H1 (cell line): ENCODE measurements around the gene CRABP1. TPM values are rescaled to one million over a fixed set of nuclear protein-coding genes. Genes with fewer than 3 reads are reported as not detected.

ENCODE experiments used
- CTCF ChIA-PET: fragments of 300-600 bp; sonication (Branson Sonifier 250); formaldehyde crosslinking; loops from one replicate; lab custom pipeline; 2021; ENCODE audit not compliant: partially characterized antibody; lab: Charles Lee
- POLR2A ChIA-PET: fragments of 300-600 bp; sonication (Branson Sonifier 250); formaldehyde crosslinking; loops from one replicate; lab custom pipeline; 2021; ENCODE audit warnings: inconsistent platforms; ENCODE audit not compliant: partially characterized antibody; lab: Charles Lee
- DNase-seq, 2 experiments: peaks; one replicate each; pipeline versions ENCODE4 v3.0.0 to v3.0.0-alpha.2; 2010 to 2022; ENCODE audit warnings: low spot score in 2 of 2, low read depth in 1 of 2, mixed read lengths in 1 of 2
- FAIRE-seq: peaks from 2 replicates; lab custom pipeline; 2011; peaks lifted over from hg19 to GRCh38; lab: Jason Lieb, UNC
- H2AFZ ChIP-seq: 2 replicates; pipeline ENCODE4 v1.8.1; 2012; ENCODE audit warnings: low read length, inconsistent platforms
- H2AK5ac ChIP-seq: 2 replicates; pipeline ENCODE4 v1.6.1; 2013; ENCODE audit warnings: low read depth, low read length
- H2BK120ac ChIP-seq: replicated peaks from 2 replicates; pipeline ENCODE3; 2013; ENCODE audit warnings: low read depth, low read length, inconsistent platforms
- H2BK12ac ChIP-seq: 2 replicates; pipeline ENCODE4 v1.6.1; 2013; ENCODE audit warnings: low read depth, low read length
- H2BK15ac ChIP-seq: 2 replicates; pipeline ENCODE4 v1.6.1; 2013; ENCODE audit warnings: low read length
- H2BK20ac ChIP-seq: 2 replicates; pipeline ENCODE4 v1.6.1; 2013; ENCODE audit warnings: low read length
- H2BK5ac ChIP-seq: 2 replicates; pipeline ENCODE4 v1.6.1; 2013; ENCODE audit warnings: low read depth, low read length
- H3K14ac ChIP-seq: 2 replicates; pipeline ENCODE4 v1.6.1; 2013; ENCODE audit warnings: inconsistent platforms; ENCODE audit not compliant: insufficient read length
- H3K18ac ChIP-seq: 2 replicates; pipeline ENCODE4 v1.6.1; 2013; ENCODE audit warnings: low read length; ENCODE audit errors: extremely low read depth
- H3K23ac ChIP-seq: 2 replicates; pipeline ENCODE4 v1.6.1; 2013; ENCODE audit warnings: inconsistent platforms; ENCODE audit not compliant: insufficient read length
- H3K23me2 ChIP-seq: 2 replicates; pipeline ENCODE4 v1.6.1; 2013; ENCODE audit warnings: low read depth, low read length
- H3K27ac ChIP-seq: 2 replicates; pipeline ENCODE4 v1.6.1; 2011; ENCODE audit warnings: low read depth, low read length, inconsistent platforms
- H3K27me3 ChIP-seq, 4 experiments: replicated peaks in 1 of 4; 1 replicate in 1 of 4; 2 replicates in 3 of 4; pipeline versions ENCODE4 v1.6.1 to v1.8.1; 2011 to 2013; ENCODE audit warnings: low read length in 3 of 4, mild to moderate bottlenecking in 3 of 4, inconsistent platforms in 2 of 4, mixed read lengths in 2 of 4, moderate library complexity in 1 of 4; ENCODE audit not compliant: control insufficient read depth in 3 of 4, insufficient read depth in 3 of 4; ENCODE audit errors: extremely low read depth in 1 of 4
- H3K36me3 ChIP-seq, 4 experiments: 2 replicates each; pipeline versions ENCODE4 v1.6.1 to v1.8.1; 2011 to 2013; ENCODE audit warnings: mild to moderate bottlenecking in 4 of 4, low read length in 3 of 4, moderate library complexity in 2 of 4, control low read depth in 1 of 4, inconsistent platforms in 1 of 4; ENCODE audit not compliant: insufficient read depth in 4 of 4, control insufficient read depth in 2 of 4
- H3K4ac ChIP-seq: replicated peaks from 2 replicates; pipeline ENCODE3; 2013; ENCODE audit warnings: low read length, low read depth, mixed read lengths, inconsistent platforms; ENCODE audit not compliant: insufficient read length
- H3K4me1 ChIP-seq, 4 experiments: replicated peaks in 1 of 4; 1 replicate in 1 of 4; 2 replicates in 3 of 4; pipeline versions ENCODE4 v1.6.1 to v1.8.1; 2011 to 2013; ENCODE audit warnings: low read length in 3 of 4, inconsistent platforms in 2 of 4, mixed read lengths in 1 of 4; ENCODE audit not compliant: insufficient read depth in 4 of 4, control insufficient read depth in 3 of 4
- H3K4me2 ChIP-seq, 2 experiments: 2 replicates each; pipeline versions ENCODE4 v1.6.1 to v1.8.1; 2011 to 2013; ENCODE audit warnings: low read depth in 2 of 2, low read length in 2 of 2, control low read depth in 1 of 2, inconsistent platforms in 1 of 2, mild to moderate bottlenecking in 1 of 2; ENCODE audit not compliant: insufficient read depth in 1 of 2
- H3K4me3 ChIP-seq, 4 experiments: fragments of 200-600, 300-600 bp in 1 of 4; sonication (generic), shearing (Covaris generic), sonication (Bioruptor Twin) in 1 of 4; 2 replicates each; pipeline versions ENCODE4 v1.5.1 to v1.8.1; 2011 to 2016; ENCODE audit warnings: low read length in 4 of 4, low read depth in 3 of 4, control low read depth in 2 of 4, inconsistent platforms in 2 of 4, mild to moderate bottlenecking in 2 of 4, mixed read lengths in 1 of 4, moderate library complexity in 1 of 4; ENCODE audit not compliant: insufficient read depth in 2 of 4; ENCODE audit errors: extremely low read depth in 1 of 4
- H3K56ac ChIP-seq: replicated peaks from 2 replicates; pipeline ENCODE3; 2013; ENCODE audit warnings: low read depth, mild to moderate bottlenecking, mixed read lengths, low read length, inconsistent platforms; ENCODE audit not compliant: insufficient read length
- H3K79me1 ChIP-seq: 2 replicates; pipeline ENCODE4 v1.6.1; 2013; ENCODE audit warnings: low read depth, low read length, control low read depth
- H3K79me2 ChIP-seq, 2 experiments: 2 replicates each; pipeline versions ENCODE4 v1.6.1 to v1.8.1; 2012 to 2013; ENCODE audit warnings: low read length in 2 of 2, mild to moderate bottlenecking in 2 of 2, inconsistent platforms in 1 of 2; ENCODE audit not compliant: insufficient read depth in 2 of 2, control insufficient read depth in 1 of 2
- H3K9ac ChIP-seq, 4 experiments: replicated peaks in 1 of 4; 1 replicate in 1 of 4; 2 replicates in 3 of 4; pipeline versions ENCODE4 v1.6.1 to v1.8.1; 2011 to 2013; ENCODE audit warnings: low read depth in 3 of 4, low read length in 3 of 4, control low read depth in 2 of 4, mild to moderate bottlenecking in 2 of 4, moderate library complexity in 2 of 4, inconsistent platforms in 1 of 4; ENCODE audit errors: extremely low read depth in 1 of 4
- H3K9me3 ChIP-seq, 2 experiments: 2 replicates each; pipeline versions ENCODE4 v1.6.1 to v1.8.1; 2012 to 2013; ENCODE audit warnings: mild to moderate bottlenecking in 2 of 2, moderate library complexity in 2 of 2, control low read depth in 1 of 2, inconsistent platforms in 1 of 2, low read depth in 1 of 2, low read length in 1 of 2, mixed read lengths in 1 of 2; ENCODE audit not compliant: insufficient read depth in 2 of 2
- H4K20me1 ChIP-seq, 2 experiments: replicated peaks in 1 of 2; 2 replicates each; pipeline versions ENCODE3 to v1.8.1; 2011 to 2013; ENCODE audit warnings: inconsistent platforms in 2 of 2, low read length in 2 of 2, mild to moderate bottlenecking in 1 of 2; ENCODE audit not compliant: insufficient read depth in 2 of 2, control insufficient read depth in 1 of 2
- H4K5ac ChIP-seq: 2 replicates; pipeline ENCODE4 v1.6.1; 2013; ENCODE audit warnings: low read length, low read depth, mixed read lengths, inconsistent platforms; ENCODE audit not compliant: insufficient read length
- H4K8ac ChIP-seq: 2 replicates; pipeline ENCODE4 v1.8.0; 2013; ENCODE audit warnings: mild to moderate bottlenecking, moderate library complexity, low read length, inconsistent platforms; ENCODE audit not compliant: insufficient read depth; ENCODE audit errors: extremely low read depth
- H4K91ac ChIP-seq: replicated peaks from 2 replicates; pipeline ENCODE3; 2013; ENCODE audit warnings: low read length, mixed read lengths, inconsistent platforms; ENCODE audit not compliant: insufficient read length
- BACH1 ChIP-seq: IDR thresholded peaks from 2 replicates; pipeline ENCODE4 v1.6.1; 2012; ENCODE audit warnings: low read length, improper control_type of control experiment
- CBX8 ChIP-seq: fragments of 300-800, 300-1000 bp; sonication (generic); IDR thresholded peaks from 2 replicates; pipeline ENCODE4 v1.7.1; 2016; ENCODE audit warnings: low read depth, low read length, borderline replicate concordance
- CHD2 ChIP-seq: IDR thresholded peaks from 2 replicates; pipeline ENCODE4 v1.6.1; 2012; ENCODE audit warnings: low read length, improper control_type of control experiment
- CREB1 ChIP-seq: IDR thresholded peaks from 2 replicates; pipeline ENCODE4 v1.6.1; 2012; ENCODE audit warnings: inconsistent platforms
- EGR1 ChIP-seq: IDR thresholded peaks from 2 replicates; pipeline ENCODE4 v1.6.1; 2011; ENCODE audit warnings: low read depth, low read length, borderline replicate concordance
- NANOG ChIP-seq: IDR thresholded peaks from 2 replicates; pipeline ENCODE4 v1.6.1; 2011; ENCODE audit warnings: low read length, low read depth, mild to moderate bottlenecking, inconsistent platforms; ENCODE audit not compliant: insufficient read depth, poor library complexity, severe bottlenecking
- NRF1 ChIP-seq: IDR thresholded peaks from 2 replicates; pipeline ENCODE4 v1.6.1; 2011; ENCODE audit warnings: mild to moderate bottlenecking, low read depth, low read length, improper control_type of control experiment
- POU5F1 ChIP-seq: IDR thresholded peaks from 2 replicates; pipeline ENCODE4 v1.6.1; 2011; ENCODE audit warnings: low read depth, mild to moderate bottlenecking, low read length, moderate library complexity
- SP2 ChIP-seq: IDR thresholded peaks from 2 replicates; pipeline ENCODE4 v1.6.1; 2012; ENCODE audit warnings: mild to moderate bottlenecking, low read length, inconsistent platforms
- TAF1 ChIP-seq: IDR thresholded peaks from 2 replicates; pipeline ENCODE4 v1.6.1; 2011; ENCODE audit warnings: mild to moderate bottlenecking, low read depth, low read length
- YY1 ChIP-seq: IDR thresholded peaks from 2 replicates; pipeline ENCODE4 v1.6.1; 2011; ENCODE audit warnings: low read depth, mild to moderate bottlenecking, low read length
- WGBS, 2 experiments: shearing (Covaris generic) in 1 of 2; methylation state at CpG; one replicate each; pipeline versions ENCODE4 v1.1.6 to v1.1.7; 2013 to 2015; ENCODE audit warnings: low lambda C conversion rate in 2 of 2, mixed read lengths in 2 of 2, inconsistent platforms in 1 of 2, low coverage in 1 of 2, missing lambda C conversion rate in 1 of 2; ENCODE audit not compliant: insufficient replicate concordance in 2 of 2, insufficient coverage in 1 of 2, insufficient read length in 1 of 2; ENCODE audit errors: extremely low coverage in 1 of 2, missing lambda C conversion rate in 1 of 2; 5-methylcytosine and 5-hydroxymethylcytosine counted together
- polyA plus RNA-seq, 7 experiments: library from polyadenylated mRNA; depleted of rRNA in 3 of 7; stranded (reverse) in 5 of 7; unstranded in 2 of 7; fragments of >200 nt in 5 of 7; fragments of 200-250 nt in 2 of 7; gene quantifications; 1 replicate in 5 of 7; 2 replicates in 1 of 7; 4 replicates in 1 of 7; pipeline versions ENCODE4 v1.2.1 to v1.2.3, GENCODE V29; 2011 to 2013; ENCODE audit warnings: missing spikeins in 2 of 7, mixed read lengths in 2 of 7
- total RNA-seq: library from RNA; stranded (reverse); fragmentation: NEBNext Ultra II Directional; extraction: Animal tissue kit (Norgen Biotek cat#: 25700); gene quantifications from 2 replicates; pipeline ENCODE4 v1.2.1, GENCODE V29; 2021

Gene CRABP1
- total and polyA plus RNA-seq, 2 of the 8 experiments (the other 6 are each of a cell fraction or from before 2014, with no cell fraction given): 385 to 655 TPM

- ChIA-PET POLR2A (interaction anchor here (1.2 to 2.8 kb wide), 11 partner anchors 10 to 98 kb away, joined by 3 to 15 read pairs (median 6); no protein-coding TSS in a partner anchor), CTCF (interaction anchor here (0.8 to 5.4 kb wide), 5 partner anchors 8 to 89 kb away, joined by 3 to 30 read pairs (median 6); no protein-coding TSS in a partner anchor)
- WGBS, 2 experiments: 6% methylated on average over 52 of the region's 53 CpGs; no CpG with 5 or more reads in 1 of the 2 experiments
- peak overlapping the region; percentile 36; the same call in 1 of the 2 replicates for H2BK5ac ChIP-seq
- peak overlapping the region; percentile 36 for H2BK120ac ChIP-seq
- H4K91ac ChIP-seq: peak overlapping the region; percentile 94
- no peak overlapping the region for H2AK5ac ChIP-seq
- no peak overlapping the region for H3K23ac ChIP-seq
- peaks cover 0 to 9% of the 10 kb centered on the region in 2 experiments; a peak in 1 of 4 replicates for H3K79me2 ChIP-seq
- peak overlapping the region; percentile 77; the same call in 1 of the 2 replicates for H2BK15ac ChIP-seq
- H3K23me2 ChIP-seq: peaks cover 13% of the 10 kb centered on the region
- no peak overlapping the region for H2BK20ac ChIP-seq
- H3K36me3 ChIP-seq: peaks cover 7 to 29% (median 17%) of the 10 kb centered on the region in 4 experiments; a peak in 7 of 8 replicates
- H3K4me2 ChIP-seq: peak overlapping the region; percentile 82 to 96
- peak overlapping the region; percentile 39 to 78 (median 66) for H3K4me3 ChIP-seq
- H3K9me3 ChIP-seq: no peaks in the 10 kb centered on the region
- H3K4me1 ChIP-seq: peaks cover 2 to 17% (median 8%) of the 10 kb centered on the region in 4 experiments; a peak in 5 of 7 replicates
- H3K27me3 ChIP-seq: peaks cover 0 to 24% (median 16%) of the 10 kb centered on the region in 4 experiments; a peak in 5 of 7 replicates
- H3K27ac ChIP-seq: no peak overlapping the region
- DNase-seq (peak in 1 of 2 experiments; percentile 76), FAIRE-seq (no peak)
- peak overlapping the region; percentile 58; the same call in 1 of the 2 replicates for H2AFZ ChIP-seq
- no peak overlapping the region for H3K14ac ChIP-seq
- H3K4ac ChIP-seq: peak overlapping the region; percentile 73
- no peak overlapping the region for H4K5ac ChIP-seq
- H3K18ac ChIP-seq: peak overlapping the region; percentile 94; the same call in 1 of the 2 replicates
- no peaks in the 10 kb centered on the region for H4K20me1 ChIP-seq
- peak overlapping the region; percentile 91; the same call in 1 of the 2 replicates for H2BK12ac ChIP-seq
- no peaks in the 10 kb centered on the region for H3K79me1 ChIP-seq
- H3K9ac ChIP-seq: peak overlapping the region in 2 of 4 experiments; percentile 50 to 51; a peak in 3 of 7 replicates
- H4K8ac ChIP-seq: peak overlapping the region; percentile 1
- H3K56ac ChIP-seq: no peak overlapping the region
- no peak for TF ChIP-seq NRF1
- 0 out of 2 replicates have a peak, but pooled peaks have one; percentile 4 for TF ChIP-seq YY1
- 0 out of 2 replicates have a peak, but pooled peaks have one; percentile 37 for TF ChIP-seq TAF1
- no peak for TF ChIP-seq SP2
- TF ChIP-seq BACH1: 0 out of 2 replicates have a peak, but pooled peaks have one; percentile 15
- no peak for TF ChIP-seq CHD2
- TF ChIP-seq CBX8: no peak
- TF ChIP-seq EGR1: 0 out of 2 replicates have a peak, but pooled peaks have one; percentile 35
- no peak for TF ChIP-seq CREB1
- no peak for TF ChIP-seq NANOG
- TF ChIP-seq POU5F1: no peak
Measured at GRCh38 chr15:78341057-78341987, 1.2 kb downstream of the CRABP1 start.
